ENCODE data around the gene OXLD1.
"Not testable (repeated sequence)": the region's sequence is repeated elsewhere in the genome, so short reads cannot be mapped to it uniquely, and the experiment has no call there.

The OXLD1 gene

GRCh38 chr17:81648707-81649085 lies 17.7 kb downstream of the OXLD1 start:
- no peak for DNase-seq

- no peak for DNase-seq
These were observed 18.2 kb downstream of the OXLD1 start for GRCh38 chr17:81648013-81648706.

GRCh38 chr17:81647640-81648012 lies 18.8 kb downstream of the OXLD1 start:
- DNase-seq, result no peak

- no peak for DNase-seq
These were observed 19.4 kb downstream of the OXLD1 start for GRCh38 chr17:81646869-81647600.

GRCh38 chr17:81644976-81645952 lies 21.1 kb downstream of the OXLD1 start:
- no peak for DNase-seq

GRCh38 chr17:81644496-81644895 lies 21.9 kb downstream of the OXLD1 start:
- DNase-seq, result no peak

- DNase-seq, result no peak
These were observed 24.4 kb downstream of the OXLD1 start for GRCh38 chr17:81641825-81642489.

GRCh38 chr17:81640011-81640410 lies 26.4 kb downstream of the OXLD1 start:
- DNase-seq, result no peak

GRCh38 chr17:81638683-81639082 lies 27.7 kb downstream of the OXLD1 start:
- no peak for DNase-seq

GRCh38 chr17:81636505-81637288 lies 29.7 kb downstream of the OXLD1 start, which contains the start of the genes NPLOC4 and TSPAN10:
Gene NPLOC4 (minus strand): TSS chr17:81637112. CDS start chr17:81636930, 182 bp downstream.
Gene TSPAN10 (plus strand): TSS chr17:81637196. CDS start chr17:81642413, 5,217 bp downstream.
- peak; percentile 88 for DNase-seq

- no peak for DNase-seq
These were observed 30.4 kb downstream of the OXLD1 start for GRCh38 chr17:81635973-81636504.

GRCh38 chr17:81635431-81635830 lies 31.0 kb downstream of the OXLD1 start:
- no peak for DNase-seq

GRCh38 chr17:81631482-81631881 lies 34.9 kb downstream of the OXLD1 start:
- DNase-seq, result no peak

GRCh38 chr17:81630274-81630673 lies 36.1 kb downstream of the OXLD1 start:
- no peak for DNase-seq

- no peak for DNase-seq
These were observed 44.8 kb downstream of the OXLD1 start for GRCh38 chr17:81621494-81622130.

- DNase-seq, result not testable (repeated sequence)
These were observed 48.1 kb downstream of the OXLD1 start for GRCh38 chr17:81618307-81618706.

GRCh38 chr17:81616877-81617276 lies 49.5 kb downstream of the OXLD1 start:
- no peak for DNase-seq

GRCh38 chr17:81615401-81615930 lies 50.9 kb downstream of the OXLD1 start:
- DNase-seq, result no peak

Data from activated T-cell treated with anti-CD3 and anti-CD28 coated beads, Interleukin-2, amount 50 U/mL, for 1 hour (primary cell).